ENCODE measurements around the gene LRMDA.

LRMDA gene

DNA sequence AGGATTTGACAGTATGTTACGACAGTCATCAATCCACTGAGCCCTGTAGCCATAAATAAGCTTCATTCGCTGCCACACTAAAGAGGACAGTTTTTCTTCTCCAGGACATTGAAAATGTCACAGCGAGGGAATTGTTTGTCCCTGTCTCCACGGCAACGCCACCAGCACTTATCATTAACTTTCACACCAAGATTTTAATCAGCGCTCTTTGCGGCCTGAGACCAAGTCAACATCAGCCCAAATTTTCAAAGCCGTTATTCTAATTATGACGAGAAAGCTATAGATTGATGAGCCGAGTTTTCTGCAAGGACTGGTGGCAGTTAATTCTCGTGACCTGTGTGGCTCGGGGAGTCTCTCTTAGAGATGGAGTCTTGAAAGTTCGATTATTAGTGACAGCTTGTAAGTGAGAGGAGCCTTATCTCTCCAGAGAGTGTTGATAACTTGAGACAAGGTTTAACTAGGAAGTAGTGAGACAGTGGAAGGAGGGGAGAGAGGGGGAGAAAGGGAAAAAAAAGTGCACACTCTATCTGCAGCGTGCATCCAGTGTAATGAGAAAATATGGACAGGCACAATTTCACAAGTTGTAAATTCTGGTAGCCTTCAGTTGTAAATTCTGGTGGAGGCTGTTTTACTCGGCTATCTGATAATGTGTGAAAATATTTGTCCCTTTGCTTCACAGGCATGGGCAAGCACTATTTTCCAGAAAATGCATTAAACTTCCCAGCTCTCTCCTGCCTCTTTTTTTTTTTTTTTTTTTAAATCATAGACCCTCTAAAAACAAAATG lies 473.3 kb downstream of the LRMDA start:
- TF ChIP-seq FOXM1 (IDR thresholded peaks at IDR 0.05; ENCODE audit: borderline replicate concordance, low read depth) (no peak), CREB1 (IDR thresholded peaks at IDR 0.05; ENCODE audit: low read depth) (no peak), YY1 (IDR thresholded peaks at IDR 0.05; ENCODE audit: low read depth) (no peak), REST (IDR thresholded peaks at IDR 0.05; ENCODE audit: low read depth) (no peak), NFIC (IDR thresholded peaks at IDR 0.05) (no peak), EGR1 (IDR thresholded peaks at IDR 0.05) (no peak), EP300 (IDR thresholded peaks at IDR 0.05; ENCODE audit: borderline replicate concordance) (no peak), TCF12 (IDR thresholded peaks at IDR 0.05; ENCODE audit: low read depth) (no peak), ZBTB7A (IDR thresholded peaks at IDR 0.05; ENCODE audit: low read depth) (no peak), CEBPB (IDR thresholded peaks at IDR 0.05) (no peak), TAF1 (IDR thresholded peaks at IDR 0.05; ENCODE audit: low read depth) (no peak), TEAD4 (IDR thresholded peaks at IDR 0.05) (no peak), USF1 (IDR thresholded peaks at IDR 0.05) (no peak), RAD21 (IDR thresholded peaks at IDR 0.05; ENCODE audit: low read depth) (no peak)
- TF ChIP-seq, protein P1, sequence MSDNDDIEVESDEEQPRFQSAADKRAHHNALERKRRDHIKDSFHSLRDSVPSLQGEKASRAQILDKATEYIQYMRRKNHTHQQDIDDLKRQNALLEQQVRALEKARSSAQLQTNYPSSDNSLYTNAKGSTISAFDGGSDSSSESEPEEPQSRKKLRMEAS (IDR thresholded peaks at IDR 0.05) = no peak

DNA sequence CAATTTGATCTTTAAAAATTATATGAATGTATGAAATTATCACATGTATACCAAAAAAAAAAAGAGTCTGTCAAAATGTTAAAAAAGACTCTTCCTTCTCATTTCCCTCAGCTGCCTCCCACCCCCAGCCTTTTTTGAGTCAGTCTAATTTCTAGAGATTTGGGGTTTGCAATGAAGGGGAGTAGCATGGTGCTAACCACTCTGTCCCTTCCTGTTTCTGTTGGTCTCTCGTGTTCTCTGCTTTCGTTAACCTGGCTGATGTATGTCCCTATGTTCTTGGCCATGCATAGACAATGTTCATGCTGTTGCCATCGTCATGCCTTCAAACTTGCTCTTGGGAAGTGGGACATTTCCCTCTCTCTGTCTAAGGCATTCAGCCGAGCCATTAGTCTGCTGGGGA lies 474.1 kb downstream of the LRMDA start:
- TF ChIP-seq USF1 (IDR thresholded peaks at IDR 0.05) = no peak
- TF ChIP-seq CEBPB (IDR thresholded peaks at IDR 0.05) = no peak
- no peak for TF ChIP-seq TAF1 (IDR thresholded peaks at IDR 0.05; ENCODE audit: low read depth)
- TF ChIP-seq FOXM1 (IDR thresholded peaks at IDR 0.05; ENCODE audit: borderline replicate concordance, low read depth) = no peak

DNA sequence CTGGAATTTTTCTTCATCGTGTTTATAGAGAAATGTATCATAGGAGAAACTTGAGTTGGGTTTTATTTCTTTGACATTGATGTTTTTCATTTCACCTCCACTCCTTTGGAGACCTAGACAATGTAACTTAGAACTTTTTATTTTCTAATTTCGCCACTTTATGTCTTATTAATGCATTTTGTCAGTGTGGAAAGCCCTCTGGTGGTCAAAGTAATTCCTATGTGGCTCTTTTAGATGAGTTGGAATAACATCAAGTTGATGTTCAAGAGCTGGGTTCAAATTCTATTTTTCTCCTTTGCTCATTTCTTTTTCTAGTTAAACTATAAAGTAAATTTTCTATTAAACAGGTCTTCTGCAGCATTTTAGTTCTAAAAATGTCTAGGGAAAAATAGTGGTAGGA lies 478.6 kb downstream of the LRMDA start:
- peak; percentile 26; the same call in 1 of the 2 replicates for TF ChIP-seq RAD21 (IDR thresholded peaks at IDR 0.05; ENCODE audit: low read depth)
- no peak for TF ChIP-seq CEBPB (IDR thresholded peaks at IDR 0.05)

DNA sequence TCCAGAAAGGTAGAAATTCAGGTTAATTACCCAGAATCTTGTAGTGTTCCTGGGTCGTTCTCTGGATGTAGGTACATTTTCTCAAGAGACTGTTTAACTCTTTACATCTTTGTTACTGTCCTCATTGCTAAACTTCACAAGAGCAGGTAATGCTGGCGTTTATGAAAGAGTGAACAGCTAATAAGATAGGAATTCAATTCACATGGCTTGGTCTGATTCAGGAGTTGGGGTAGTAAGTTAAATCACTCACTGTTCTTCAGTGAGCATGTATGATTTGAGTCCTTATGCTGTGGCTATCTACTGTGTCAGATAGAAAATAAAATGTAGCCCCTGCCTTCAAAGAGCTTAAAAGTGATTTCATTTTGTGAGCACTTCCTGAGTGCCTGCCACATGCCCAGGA lies 480.0 kb downstream of the LRMDA start:
- TF ChIP-seq TAF1 (IDR thresholded peaks at IDR 0.05; ENCODE audit: low read depth) = no peak
- no peak for TF ChIP-seq TCF12 (IDR thresholded peaks at IDR 0.05; ENCODE audit: low read depth)
- no peak for TF ChIP-seq YY1 (IDR thresholded peaks at IDR 0.05; ENCODE audit: low read depth)
- TF ChIP-seq CREB1 (IDR thresholded peaks at IDR 0.05; ENCODE audit: low read depth) = no peak
- TF ChIP-seq USF1 (IDR thresholded peaks at IDR 0.05) = no peak
- TF ChIP-seq NFIC (IDR thresholded peaks at IDR 0.05) = no peak
- no peak for TF ChIP-seq CEBPB (IDR thresholded peaks at IDR 0.05)

- no peak for TF ChIP-seq EGR1 (IDR thresholded peaks at IDR 0.05)
- no peak for TF ChIP-seq FOXM1 (IDR thresholded peaks at IDR 0.05; ENCODE audit: borderline replicate concordance, low read depth)
- TF ChIP-seq TEAD4 (IDR thresholded peaks at IDR 0.05) = no peak
- TF ChIP-seq NFIC (IDR thresholded peaks at IDR 0.05) = no peak
- no peak for TF ChIP-seq ZBTB7A (IDR thresholded peaks at IDR 0.05; ENCODE audit: low read depth)
- no peak for TF ChIP-seq CREB1 (IDR thresholded peaks at IDR 0.05; ENCODE audit: low read depth)
- no peak for TF ChIP-seq TCF12 (IDR thresholded peaks at IDR 0.05; ENCODE audit: low read depth)
- TF ChIP-seq TAF1 (IDR thresholded peaks at IDR 0.05; ENCODE audit: low read depth) = no peak
- no peak for TF ChIP-seq USF1 (IDR thresholded peaks at IDR 0.05)
- TF ChIP-seq RAD21 (IDR thresholded peaks at IDR 0.05; ENCODE audit: low read depth) = no peak
- no peak for TF ChIP-seq EP300 (IDR thresholded peaks at IDR 0.05; ENCODE audit: borderline replicate concordance)
- TF ChIP-seq, protein P1 (IDR thresholded peaks at IDR 0.05) = no peak
- TF ChIP-seq REST (IDR thresholded peaks at IDR 0.05; ENCODE audit: low read depth) = no peak
- TF ChIP-seq CEBPB (IDR thresholded peaks at IDR 0.05) = no peak
- TF ChIP-seq YY1 (IDR thresholded peaks at IDR 0.05; ENCODE audit: low read depth) = no peak
These were observed 485.5 kb downstream of the LRMDA start for GRCh38 chr10:75916906-75917305.

Measured in Ishikawa (cell line).